GM20431 (cell line): Measurements from ENCODE around the gene ST7.

Experiments
- in situ Hi-C: fragments of 300-500 bp; cut with MseI, MboI; formaldehyde crosslinking; loops from one replicate; pipeline ENCODE4 v1.15.0; 2020; ENCODE audit warnings: low sequenced_read_pairs; ENCODE audit not compliant: unreplicated experiment

The ST7 gene

DNA sequence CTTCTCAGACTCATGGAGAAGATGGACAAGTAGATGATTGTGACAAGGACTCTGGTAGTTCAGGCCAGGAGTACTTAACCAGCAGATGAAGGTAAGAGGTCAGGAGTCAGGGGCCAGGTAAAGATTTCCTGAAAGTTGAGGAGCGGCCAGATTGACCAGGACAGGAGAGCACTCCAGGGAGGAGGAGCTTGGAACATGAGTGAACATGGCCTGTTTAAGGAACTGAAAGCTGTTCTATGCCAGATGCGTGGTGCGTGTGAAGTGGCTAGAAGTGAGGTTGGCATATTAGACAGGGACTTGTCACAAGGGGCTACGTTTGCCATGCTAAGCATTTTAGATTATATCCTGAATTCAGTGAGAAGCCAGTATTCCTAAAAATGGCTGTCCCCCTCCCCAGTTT, 212.4 kb downstream of the ST7 start:
- in situ Hi-C loops: no loop called here

DNA sequence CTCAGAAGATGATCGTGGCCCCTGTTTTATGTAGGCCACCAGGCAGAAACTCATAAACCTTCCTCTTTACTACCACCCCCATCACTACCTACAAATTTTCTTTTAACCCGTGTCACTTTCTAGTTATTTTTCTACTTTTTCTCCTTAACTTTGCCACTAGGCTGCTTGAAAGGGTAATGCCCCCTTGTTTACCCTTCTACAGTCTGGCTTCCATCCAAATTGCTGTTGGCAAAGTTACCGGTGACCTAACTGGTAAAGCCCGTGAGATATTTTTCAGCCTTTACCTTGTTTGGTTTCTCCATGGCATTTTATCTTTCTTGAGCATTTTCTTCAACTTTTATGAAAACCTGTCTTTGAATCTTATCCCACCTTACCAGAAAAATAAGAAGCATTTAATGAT, 216.6 kb downstream of the ST7 start:
- in situ Hi-C loops: no loop called here

DNA sequence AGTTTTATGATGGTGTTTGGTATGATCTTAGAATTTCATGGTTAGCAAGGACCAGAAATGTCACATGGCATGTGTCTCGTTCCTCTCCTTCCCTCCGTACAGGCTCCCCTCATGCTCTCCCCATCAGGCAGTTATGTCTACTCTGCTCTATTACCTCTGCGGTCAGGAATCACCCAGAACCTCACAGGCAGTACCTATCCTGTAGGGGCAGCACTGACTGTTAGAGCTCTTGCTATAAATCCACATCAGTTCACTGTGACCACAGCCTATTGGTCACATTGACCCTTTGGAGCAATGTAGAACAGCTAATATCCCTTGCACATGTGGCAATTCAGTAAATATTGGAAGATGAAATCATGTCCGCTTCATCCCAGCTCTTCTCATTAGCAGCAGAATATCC, 217.8 kb downstream of the ST7 start:
- in situ Hi-C loops: no loop called here

GRCh38 chr7:117172283-117172682, 219.0 kb downstream of the ST7 start:
- in situ Hi-C loops: no loop called here

DNA sequence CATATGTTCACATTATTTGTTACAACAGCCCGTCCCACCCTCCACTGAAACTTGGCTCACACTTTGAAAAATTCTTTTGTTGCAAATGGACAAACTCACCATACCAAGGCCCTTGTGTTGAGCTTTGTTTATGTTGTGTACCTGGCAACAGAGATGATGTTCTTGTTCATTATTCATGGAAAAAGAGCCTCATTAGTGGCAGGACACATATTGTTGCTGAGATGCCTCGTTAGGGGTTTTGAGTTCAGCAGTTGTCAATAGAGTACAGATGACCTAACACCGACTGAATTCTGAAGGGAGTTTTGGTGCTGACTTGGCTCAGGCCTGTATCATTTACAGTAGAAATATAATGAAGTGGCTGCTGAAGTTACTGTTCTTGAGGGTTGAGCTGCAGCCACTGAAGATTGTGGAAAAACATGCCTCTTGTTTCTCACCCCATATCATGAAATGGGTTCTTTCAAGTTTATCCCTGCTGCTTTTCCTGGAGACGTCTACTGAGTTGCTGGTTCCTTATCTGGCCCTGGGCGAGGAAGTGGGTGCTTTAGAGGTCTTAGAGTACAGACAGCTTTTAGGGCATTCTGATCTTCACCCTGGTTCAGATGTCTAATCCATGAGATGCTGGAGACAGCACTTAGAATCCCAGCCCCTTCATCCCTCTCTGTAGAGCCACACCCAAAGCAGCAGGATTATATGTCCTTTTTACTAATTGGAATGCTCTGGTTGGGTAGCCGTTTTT, 219.9 kb downstream of the ST7 start:
- in situ Hi-C loops: no loop called here

DNA sequence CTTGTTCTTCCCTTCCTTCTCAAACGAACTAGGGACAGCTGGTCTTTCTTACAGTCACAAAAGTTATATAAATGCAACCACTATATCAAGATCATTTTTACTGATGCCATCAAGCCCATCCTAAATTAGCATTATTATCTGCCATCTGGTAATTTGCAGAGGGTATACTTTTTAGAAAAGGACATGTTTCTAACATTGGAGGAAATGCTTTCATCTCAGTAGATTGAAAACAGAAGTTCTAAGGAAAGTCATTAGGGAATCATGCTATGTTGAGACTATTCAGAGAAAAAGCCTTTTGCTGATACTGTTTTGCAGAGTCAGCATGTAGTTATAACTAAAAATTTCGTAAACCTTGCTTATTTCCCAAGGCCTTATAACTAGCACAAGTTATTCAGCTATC, 222.9 kb downstream of the ST7 start:
- in situ Hi-C loops: no loop called here

GRCh38 chr7:117178600-117178999, 225.3 kb downstream of the ST7 start:
- in situ Hi-C loops: no loop called here

DNA sequence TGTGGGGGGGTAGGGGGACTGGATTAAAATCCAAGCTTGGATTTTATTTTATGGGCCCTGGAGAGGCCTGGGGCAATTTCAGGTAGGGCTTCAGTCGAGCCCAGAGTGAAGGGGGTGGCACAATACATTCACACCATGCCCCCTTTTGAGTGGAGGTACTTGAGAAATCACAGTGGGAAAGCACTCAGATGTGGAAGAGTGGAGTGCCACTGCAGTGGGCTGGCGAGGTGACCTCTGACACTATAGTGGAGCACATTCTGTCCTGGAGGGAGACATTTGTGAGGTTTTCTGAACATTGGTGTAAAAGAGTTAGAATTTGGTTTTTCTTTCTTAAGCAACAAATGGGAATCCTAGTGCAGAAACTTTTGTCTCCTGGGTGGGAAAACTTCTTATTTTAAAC, 226.4 kb downstream of the ST7 start:
- in situ Hi-C loops: no loop called here

DNA sequence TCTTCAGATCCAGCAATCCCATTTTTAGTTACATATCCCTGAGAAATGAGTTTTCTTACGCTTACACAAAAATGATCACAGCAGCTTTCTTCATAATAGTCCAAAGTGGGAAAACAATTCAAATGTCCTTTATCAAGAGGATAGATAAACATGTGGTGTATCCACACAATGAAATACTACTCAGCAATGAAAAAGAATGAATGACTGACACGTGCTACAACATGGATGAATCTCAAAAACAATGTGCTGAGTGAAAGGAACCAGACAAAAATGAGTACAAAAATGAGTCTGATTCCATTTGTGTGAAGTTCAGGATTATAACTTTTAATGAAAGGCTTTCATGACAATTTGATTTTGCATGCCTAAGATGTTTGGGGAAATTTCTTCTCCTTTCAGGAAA, 230.4 kb downstream of the ST7 start:
- in situ Hi-C loops: no loop called here

DNA sequence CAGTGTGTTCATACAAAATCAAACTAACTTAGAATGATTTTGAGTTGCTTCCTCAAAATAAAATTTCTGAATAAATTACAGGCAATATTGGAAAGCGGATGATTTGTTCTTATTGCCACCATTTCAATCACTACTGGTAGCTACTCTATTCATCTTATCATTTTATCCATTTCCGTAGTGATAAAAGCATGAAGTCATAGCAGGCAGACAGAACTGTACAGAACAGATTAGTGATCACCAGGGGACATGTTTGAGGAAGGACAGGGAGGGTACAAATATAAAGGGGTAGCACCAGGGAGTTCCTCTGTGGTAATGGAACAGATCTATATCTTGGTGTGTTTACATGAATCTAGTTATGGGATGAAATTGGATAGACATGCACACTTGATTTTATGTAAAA, 231.1 kb downstream of the ST7 start:
- in situ Hi-C loops: no loop called here

DNA sequence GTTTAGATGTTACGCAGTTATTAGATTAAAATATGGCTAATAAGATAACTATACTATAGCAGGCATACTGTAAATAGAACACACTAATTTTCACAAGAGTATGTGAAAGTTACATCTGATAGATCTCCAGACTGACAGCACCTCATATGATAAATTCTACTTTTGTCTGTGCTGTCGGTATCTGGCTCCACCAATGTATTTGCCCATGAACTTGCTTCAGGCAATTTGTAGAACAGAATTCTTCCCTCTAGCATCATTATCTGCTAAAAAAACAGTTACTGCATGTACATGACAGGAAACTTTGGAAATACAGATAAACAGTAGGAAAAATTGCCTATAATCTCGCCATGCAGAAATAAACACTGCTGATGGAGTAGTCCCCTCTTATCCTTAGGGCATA, 231.8 kb downstream of the ST7 start:
- in situ Hi-C loops: no loop called here

- in situ Hi-C loops: no loop called here
Observed at GRCh38 chr7:117186218-117187010, 233.1 kb downstream of the ST7 start.

GRCh38 chr7:117188376-117188775, 235.1 kb downstream of the ST7 start:
- in situ Hi-C loops: no loop called here

DNA sequence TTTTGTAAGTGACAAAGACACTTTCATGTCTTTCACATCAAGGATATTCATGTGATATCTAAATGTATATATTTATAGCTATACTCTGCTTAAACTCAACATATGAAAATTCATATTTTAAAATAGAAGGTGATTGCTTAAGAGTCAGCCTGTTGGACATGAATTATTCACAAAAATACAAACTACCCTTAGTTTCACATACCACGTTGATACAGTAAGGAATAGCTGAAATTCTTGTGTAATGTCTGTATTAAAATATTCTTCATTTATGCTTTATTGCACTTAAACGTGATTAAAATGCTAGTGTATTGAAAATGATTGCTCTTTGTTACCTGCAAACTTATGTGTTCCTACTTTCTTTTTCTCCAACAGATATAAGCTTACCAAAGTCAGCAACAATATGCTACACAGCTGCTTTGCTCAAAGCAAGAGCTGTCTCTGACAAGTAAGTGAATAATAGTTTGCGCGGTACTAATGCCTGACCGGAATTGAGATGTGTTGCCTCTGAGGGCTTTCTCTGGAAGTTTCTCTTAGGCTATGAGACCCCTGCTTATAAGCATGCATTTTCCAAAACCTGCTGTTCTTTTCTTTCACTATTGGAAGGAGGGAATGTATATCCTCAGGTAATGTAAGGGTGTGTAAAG, 235.8 kb downstream of the ST7 start:
- in situ Hi-C loops: no loop called here

DNA sequence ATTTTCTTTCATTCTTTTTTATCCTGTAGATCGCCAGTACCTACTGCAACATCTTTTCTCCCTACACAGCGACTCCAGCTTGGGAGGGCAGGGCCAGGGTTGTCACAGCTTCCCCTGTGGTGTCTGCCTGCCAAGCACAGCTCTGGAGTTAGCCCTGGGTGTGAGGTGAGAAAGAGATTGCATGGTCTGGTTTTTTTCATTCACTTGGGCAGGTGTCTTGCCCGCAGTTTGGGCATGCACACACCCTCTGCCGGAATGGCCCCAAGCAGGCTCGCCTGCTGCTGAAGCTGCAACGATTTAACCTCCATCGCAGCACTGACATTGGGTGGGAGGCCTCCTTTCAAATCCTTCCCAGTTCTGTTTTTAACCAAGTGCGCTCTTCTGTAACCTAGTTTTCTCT, 236.8 kb downstream of the ST7 start:
- in situ Hi-C loops: no loop called here

DNA sequence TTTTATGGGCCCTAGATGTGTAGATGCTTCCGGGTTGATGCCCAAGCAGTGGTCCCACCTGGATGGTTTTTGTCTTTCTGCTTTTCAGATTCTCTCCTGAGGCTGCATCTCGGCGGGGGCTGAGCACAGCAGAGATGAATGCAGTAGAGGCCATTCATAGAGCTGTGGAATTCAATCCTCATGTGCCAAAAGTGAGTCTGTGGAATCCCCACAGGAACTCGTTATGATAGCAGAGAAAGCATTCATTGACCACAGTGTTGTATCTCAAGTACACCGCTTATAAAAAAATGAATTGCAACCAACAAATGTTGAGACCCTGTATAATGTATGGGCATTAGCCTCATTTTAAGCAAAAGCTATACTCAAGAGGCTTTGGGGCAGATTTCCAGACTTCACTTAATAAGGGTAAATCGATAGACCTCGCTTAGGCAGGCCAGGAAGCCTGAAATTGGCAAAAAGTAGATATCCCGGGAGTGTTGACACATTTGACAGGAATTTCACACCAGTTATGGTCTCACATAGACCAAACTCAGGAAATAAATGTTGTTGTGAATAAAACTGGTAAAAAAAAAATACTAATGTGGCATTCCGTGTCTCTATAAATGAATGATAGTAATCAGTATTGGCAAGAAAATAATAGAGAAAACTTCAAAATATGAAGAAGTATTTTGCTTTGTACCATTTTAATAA, 237.6 kb downstream of the ST7 start:
- in situ Hi-C loops: no loop called here

DNA sequence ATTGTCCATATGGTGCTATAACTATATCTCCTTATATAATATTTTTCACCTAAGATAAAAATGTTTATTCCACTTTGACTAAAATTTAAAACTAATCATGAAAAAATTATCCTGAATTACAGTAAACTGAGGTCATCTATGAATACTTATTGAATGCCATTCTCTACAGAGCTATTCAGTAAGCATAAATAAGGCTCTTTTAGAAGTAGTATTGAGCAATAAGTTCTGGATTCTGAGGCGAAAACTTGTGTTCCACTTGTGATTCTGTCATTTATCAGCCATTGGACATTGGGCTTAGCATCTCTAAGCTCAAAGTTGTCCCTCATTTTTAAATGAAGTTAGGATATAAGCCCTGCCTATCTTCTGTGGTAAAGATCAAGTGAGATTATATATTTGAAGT, 238.8 kb downstream of the ST7 start:
- in situ Hi-C loops: no loop called here

DNA sequence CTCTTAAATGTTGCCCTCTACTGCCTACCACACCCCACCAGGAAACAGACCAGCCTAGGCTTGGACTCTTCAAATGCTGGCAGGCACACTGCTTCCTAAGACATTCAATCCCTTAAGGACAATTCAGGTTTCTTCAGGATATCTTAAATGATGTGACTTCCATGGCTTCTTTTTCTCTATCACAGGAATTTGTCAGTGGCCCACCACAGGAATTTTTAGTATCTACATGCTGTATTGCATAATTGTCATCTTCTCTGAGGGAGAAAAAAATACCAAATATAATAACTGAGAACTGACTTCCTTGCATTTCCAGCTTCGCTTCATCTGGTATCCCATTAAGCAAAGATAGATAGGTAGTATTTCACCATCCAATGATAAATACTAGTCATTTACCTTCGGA, 240.3 kb downstream of the ST7 start:
- in situ Hi-C loops: no loop called here

- in situ Hi-C loops: no loop called here
Observed at GRCh38 chr7:117194445-117194844, 241.1 kb downstream of the ST7 start.

DNA sequence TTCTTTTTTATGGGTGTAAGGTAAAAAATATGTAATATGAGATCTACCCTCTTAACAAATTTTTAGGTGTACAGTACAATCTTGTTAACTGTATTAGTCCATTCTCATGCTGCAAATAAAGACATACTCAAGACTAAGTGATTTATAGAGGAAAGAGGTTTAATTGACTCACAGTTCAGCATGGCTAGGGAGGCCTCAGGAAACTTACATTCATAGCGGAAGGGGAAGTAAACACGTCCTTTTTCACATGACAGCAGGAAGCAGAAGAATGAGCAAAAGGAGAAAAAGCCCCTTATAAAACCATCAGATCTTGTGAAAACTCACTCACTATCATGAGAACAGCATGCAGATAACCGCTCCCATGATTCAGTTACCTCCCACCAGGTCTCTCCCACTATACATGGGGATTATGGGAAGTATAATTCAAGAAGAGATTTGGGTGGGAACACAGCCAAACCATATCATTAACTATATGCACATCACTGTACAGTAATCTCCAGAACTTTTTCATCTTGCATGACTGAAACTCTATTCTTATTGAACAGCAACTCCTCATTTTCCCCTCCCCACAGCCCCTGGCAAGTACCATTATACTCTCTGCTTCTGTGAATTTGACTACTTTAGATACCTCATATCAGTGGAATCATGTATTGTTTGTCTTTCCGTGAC, 242.2 kb downstream of the ST7 start:
- in situ Hi-C loops: no loop called here
